ENCODE results near the gene PKM. TPM values are rescaled to one million over a fixed set of nuclear protein-coding genes. Genes with fewer than 3 reads are reported as not detected.

The PKM gene
- polyA plus RNA-seq, 1 donor (not counting 4 experiments of a cell fraction or from before 2014, with no cell fraction given): 3,352 TPM

GRCh38 chr15:72166716-72167417, 64.1 kb downstream of the PKM start:
- Histone ChIP-seq H3K4me1 (ENCODE audit: control insufficient read depth, extremely low read depth, insufficient read depth, low read length) (peaks cover 6% of the 10 kb centered on the region), H3K4me3 (ENCODE audit: control insufficient read depth in 2 of 3, extremely low read depth in 1 of 3, insufficient read depth in 2 of 3, low read depth in 1 of 3, low read length in 3 of 3) (no peak overlapping the region), H3K27ac (ENCODE audit: control insufficient read depth, insufficient read depth, low read length) (no peak overlapping the region), H2AFZ (ENCODE audit: control insufficient read depth, low read length) (no peak overlapping the region), H4K20me1 (ENCODE audit: control insufficient read depth, extremely low read depth, insufficient read depth, low read length) (peaks cover 3% of the 10 kb centered on the region), H3K36me3 (ENCODE audit: control insufficient read depth in 2 of 2, extremely low read depth in 1 of 2, insufficient read depth in 2 of 2, low read length in 2 of 2) (peaks cover 0 to 3% of the 10 kb centered on the region in 2 experiments), H3K27me3 (ENCODE audit: control insufficient read depth, extremely low read depth, insufficient read depth, low read length) (no peaks in the 10 kb centered on the region), H3K9me1 (ENCODE audit: control insufficient read depth, extremely low read depth, insufficient read depth, low read length) (no peaks in the 10 kb centered on the region), H3K9me3 (ENCODE audit: control insufficient read depth, low read depth, low read length) (no peaks in the 10 kb centered on the region), H3K9ac (ENCODE audit: control insufficient read depth, extremely low read depth, insufficient read depth, low read length) (no peak overlapping the region), H3K4me2 (ENCODE audit: control insufficient read depth, extremely low read depth, insufficient read depth, low read depth, low read length) (no peak overlapping the region), H3K79me2 (ENCODE audit: control insufficient read depth, insufficient read depth, low read length) (no peaks in the 10 kb centered on the region)
- no peak for FAIRE-seq
- TF ChIP-seq EZH2 (IDR thresholded peaks at IDR 0.05; ENCODE audit: low read length): no peak
- TF ChIP-seq, protein P1, sequence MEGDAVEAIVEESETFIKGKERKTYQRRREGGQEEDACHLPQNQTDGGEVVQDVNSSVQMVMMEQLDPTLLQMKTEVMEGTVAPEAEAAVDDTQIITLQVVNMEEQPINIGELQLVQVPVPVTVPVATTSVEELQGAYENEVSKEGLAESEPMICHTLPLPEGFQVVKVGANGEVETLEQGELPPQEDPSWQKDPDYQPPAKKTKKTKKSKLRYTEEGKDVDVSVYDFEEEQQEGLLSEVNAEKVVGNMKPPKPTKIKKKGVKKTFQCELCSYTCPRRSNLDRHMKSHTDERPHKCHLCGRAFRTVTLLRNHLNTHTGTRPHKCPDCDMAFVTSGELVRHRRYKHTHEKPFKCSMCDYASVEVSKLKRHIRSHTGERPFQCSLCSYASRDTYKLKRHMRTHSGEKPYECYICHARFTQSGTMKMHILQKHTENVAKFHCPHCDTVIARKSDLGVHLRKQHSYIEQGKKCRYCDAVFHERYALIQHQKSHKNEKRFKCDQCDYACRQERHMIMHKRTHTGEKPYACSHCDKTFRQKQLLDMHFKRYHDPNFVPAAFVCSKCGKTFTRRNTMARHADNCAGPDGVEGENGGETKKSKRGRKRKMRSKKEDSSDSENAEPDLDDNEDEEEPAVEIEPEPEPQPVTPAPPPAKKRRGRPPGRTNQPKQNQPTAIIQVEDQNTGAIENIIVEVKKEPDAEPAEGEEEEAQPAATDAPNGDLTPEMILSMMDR (optimal IDR thresholded peaks at IDR 0.05 in 1 of 3, IDR thresholded peaks at IDR 0.05 in 1 of 3, conservative IDR thresholded peaks at IDR 0.05 in 1 of 3; ENCODE audit: extremely low read depth in 1 of 3, insufficient read depth in 2 of 3, low read length in 3 of 3): no peak
- dilution Hi-C loops (cut with MboI; ENCODE audit: extremely low pct_ligation_motif_present, low sequenced_read_pairs): no loop called here
- DNase-seq (ENCODE audit: low read depth, low spot score): no peak

GRCh38 chr15:72163719-72164118, 67.3 kb downstream of the PKM start:
- dilution Hi-C loops (cut with MboI; ENCODE audit: extremely low pct_ligation_motif_present, low sequenced_read_pairs): no loop called here
- Histone ChIP-seq H3K79me2 (ENCODE audit: control insufficient read depth, insufficient read depth, low read length) (no peaks in the 10 kb centered on the region), H3K9me1 (ENCODE audit: control insufficient read depth, extremely low read depth, insufficient read depth, low read length) (no peaks in the 10 kb centered on the region), H2AFZ (ENCODE audit: control insufficient read depth, low read length) (no peak overlapping the region), H3K27me3 (ENCODE audit: control insufficient read depth, extremely low read depth, insufficient read depth, low read length) (no peaks in the 10 kb centered on the region), H3K4me2 (ENCODE audit: control insufficient read depth, extremely low read depth, insufficient read depth, low read depth, low read length) (no peak overlapping the region), H4K20me1 (ENCODE audit: control insufficient read depth, extremely low read depth, insufficient read depth, low read length) (peaks cover 3% of the 10 kb centered on the region), H3K27ac (ENCODE audit: control insufficient read depth, insufficient read depth, low read length) (no peak overlapping the region), H3K9ac (ENCODE audit: control insufficient read depth, extremely low read depth, insufficient read depth, low read length) (no peak overlapping the region), H3K9me3 (ENCODE audit: control insufficient read depth, low read depth, low read length) (no peaks in the 10 kb centered on the region), H3K4me1 (ENCODE audit: control insufficient read depth, extremely low read depth, insufficient read depth, low read length) (peaks cover 6% of the 10 kb centered on the region), H3K36me3 (ENCODE audit: control insufficient read depth in 2 of 2, extremely low read depth in 1 of 2, insufficient read depth in 2 of 2, low read length in 2 of 2) (peaks cover 0 to 3% of the 10 kb centered on the region in 2 experiments), H3K4me3 (ENCODE audit: control insufficient read depth in 2 of 3, extremely low read depth in 1 of 3, insufficient read depth in 2 of 3, low read depth in 1 of 3, low read length in 3 of 3) (no peak overlapping the region)
- TF ChIP-seq, protein P1 (optimal IDR thresholded peaks at IDR 0.05 in 1 of 3, IDR thresholded peaks at IDR 0.05 in 1 of 3, conservative IDR thresholded peaks at IDR 0.05 in 1 of 3; ENCODE audit: extremely low read depth in 1 of 3, insufficient read depth in 2 of 3, low read length in 3 of 3): no peak
- TF ChIP-seq EZH2 (IDR thresholded peaks at IDR 0.05; ENCODE audit: low read length): no peak
- no peak for DNase-seq (ENCODE audit: low read depth, low spot score)
- no peak for FAIRE-seq
